Tibial nerve (tissue), 3 donors: ENCODE measurements around the gene PLEK.
"Not testable (repeated sequence)": the region's sequence is repeated elsewhere in the genome, so short reads cannot be mapped to it uniquely, and the experiment has no call there.

Experiments used
- CTCF ChIP-seq, 5 experiments: fragments of 200-600 bp in 3 of 5; fragments of 450-650 bp in 2 of 5; sonication (generic) in 3 of 5; IDR thresholded peaks; one replicate each; pipeline ENCODE4 v1.5.1; 2016 to 2019; ENCODE audit warnings: antibody characterized with exemption in 5 of 5, mild to moderate bottlenecking in 3 of 5, moderate library complexity in 2 of 5
- POLR2A ChIP-seq, 2 donors: fragments of 450-650 bp; IDR thresholded peaks; one replicate each; pipeline ENCODE4 v1.6.1; 2017; ENCODE audit warnings: antibody characterized with exemption in 2 of 2, mild to moderate bottlenecking in 2 of 2, moderate library complexity in 2 of 2

- TF ChIP-seq CTCF, POLR2A (IDR thresholded peaks at IDR 0.05): not testable (repeated sequence)
Measured at GRCh38 chr2:68349091-68349490, 16.0 kb upstream of the PLEK start.
